HG03460 (cell line): ENCODE measurements around the gene PRKN.

Experiments
- ATAC-seq: cut with Tn5 transposase; IDR thresholded peaks from one replicate; pipeline ENCODE4 v1.9.1; 2021; ENCODE audit not compliant: unreplicated experiment

The PRKN gene

DNA sequence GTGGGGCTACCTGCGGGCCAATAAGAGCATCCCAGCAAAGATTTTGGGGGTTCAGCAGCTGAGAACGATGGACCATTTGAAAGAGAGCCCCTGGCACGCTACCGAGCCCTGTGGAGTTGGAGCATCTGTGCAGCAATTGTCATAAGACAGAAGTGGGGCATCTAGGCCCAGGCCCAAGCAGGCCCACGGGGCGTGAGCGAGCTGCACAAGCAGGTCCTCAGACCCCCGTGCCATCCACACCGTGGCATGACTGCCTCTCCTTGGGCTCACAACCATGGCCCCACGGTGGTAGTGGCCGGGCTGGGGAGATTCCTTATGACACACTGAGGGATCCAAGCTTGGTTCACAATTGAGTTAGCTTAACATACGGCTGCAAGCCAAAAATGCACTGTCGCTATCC is 1350.5 kb downstream of the PRKN start:
- ATAC-seq, result no peak

DNA sequence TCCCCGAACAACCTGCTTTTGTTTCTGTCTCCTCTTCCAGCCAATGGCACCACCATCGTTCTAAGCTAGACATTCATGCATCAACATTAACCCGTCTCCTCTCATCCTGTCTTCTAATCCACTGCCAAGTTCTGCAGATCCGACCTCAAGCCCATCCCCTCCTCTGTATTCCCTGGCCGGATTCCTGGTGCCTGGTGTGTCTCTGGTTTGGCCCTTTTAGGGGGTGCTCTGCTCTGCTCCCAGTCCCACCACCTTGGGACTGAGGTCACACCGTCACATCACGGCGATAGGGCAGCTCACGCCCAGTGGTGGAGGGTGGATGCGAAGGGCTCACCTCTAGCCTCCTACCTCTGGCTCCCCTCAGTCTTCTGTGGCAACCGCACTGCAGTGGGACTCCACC is 1351.2 kb downstream of the PRKN start:
- no peak for ATAC-seq

DNA sequence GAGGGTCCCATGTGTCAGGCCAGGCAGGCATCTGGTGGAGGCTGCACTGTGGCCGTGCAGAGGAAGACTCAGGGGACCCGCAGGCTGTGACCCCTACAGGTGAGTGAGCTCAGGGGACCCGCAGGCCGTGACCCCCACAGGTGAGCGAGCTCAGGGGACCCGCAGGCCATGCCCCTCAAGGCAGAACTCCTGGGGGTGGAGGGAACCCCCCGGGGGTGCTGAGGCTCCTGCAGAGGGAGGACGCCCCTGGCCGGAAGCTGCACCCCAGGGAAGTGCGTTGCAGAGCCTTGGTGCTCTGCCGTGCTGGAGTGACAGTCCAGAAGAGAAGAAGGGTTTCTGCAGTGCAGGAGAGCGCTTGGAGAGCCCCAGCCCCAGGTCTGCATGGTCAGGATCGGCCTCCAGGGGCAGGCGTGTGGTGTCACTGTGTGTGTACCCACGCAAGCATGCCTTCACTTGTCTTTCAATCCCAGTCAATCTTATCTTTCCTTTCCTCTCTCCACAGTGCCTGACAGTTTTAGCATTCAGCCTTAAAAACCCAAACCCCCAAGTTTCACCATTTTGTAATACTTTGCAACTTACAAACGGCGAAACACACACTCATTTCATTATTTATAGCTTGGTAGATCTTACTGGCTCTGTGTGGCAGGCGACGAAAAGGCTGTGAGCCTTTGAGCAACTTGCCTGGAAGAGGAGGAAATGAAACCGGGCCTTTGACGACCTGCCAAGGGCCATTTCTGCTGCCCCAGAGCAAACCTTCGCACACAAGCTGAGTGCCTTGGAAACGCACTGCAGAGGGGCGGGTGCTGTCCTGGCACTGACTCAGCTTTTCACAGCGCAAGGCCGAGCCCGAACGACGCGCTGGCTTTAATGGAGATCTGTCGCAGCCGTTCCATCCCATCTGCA is 1352.3 kb downstream of the PRKN start:
- no peak for ATAC-seq

DNA sequence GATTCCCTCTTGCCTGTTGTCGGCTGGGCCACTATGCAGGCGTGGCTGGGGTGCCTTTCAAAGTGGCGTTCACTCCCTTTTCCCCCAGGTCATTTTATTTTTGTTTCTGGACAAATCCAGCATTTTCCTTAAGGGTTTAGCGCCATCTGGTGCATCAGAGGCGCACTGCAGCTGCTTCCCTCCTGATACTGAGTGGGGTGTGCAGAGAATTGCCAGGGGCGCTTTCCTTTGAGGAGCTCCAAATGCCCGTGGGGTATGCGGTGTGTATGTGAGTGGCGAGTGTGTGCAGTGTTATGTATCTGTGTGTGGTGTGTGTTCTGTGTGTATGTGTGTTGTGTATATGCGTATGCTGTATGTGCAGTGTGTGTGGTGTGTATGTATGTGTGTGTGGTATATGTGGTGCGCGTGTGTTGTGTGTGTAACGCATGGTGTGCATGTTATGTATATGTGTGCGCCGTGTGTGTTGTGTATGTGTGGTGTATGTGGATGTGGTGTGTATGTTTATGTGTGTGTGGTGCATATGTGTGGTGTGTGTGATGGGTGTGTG is 1353.6 kb downstream of the PRKN start:
- ATAC-seq, result no peak

DNA sequence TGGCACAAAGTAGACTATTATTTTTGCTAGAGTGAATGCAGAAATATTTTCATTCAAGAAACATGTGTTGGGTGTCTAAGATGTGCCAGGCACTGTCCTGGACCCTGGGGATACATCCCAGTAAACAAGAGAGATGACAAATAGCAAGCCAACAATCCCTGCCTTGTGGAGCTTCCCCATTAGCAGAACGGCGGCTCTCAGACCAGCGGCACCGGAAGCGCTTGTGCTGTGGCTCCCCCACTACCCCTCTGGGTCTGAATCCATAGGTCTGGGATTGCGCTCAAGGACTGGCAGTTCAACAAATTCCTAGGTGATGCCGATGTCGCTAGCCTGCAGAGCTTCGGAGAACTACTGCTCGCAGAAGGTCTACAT is 1355.2 kb downstream of the PRKN start:
- no peak for ATAC-seq

DNA sequence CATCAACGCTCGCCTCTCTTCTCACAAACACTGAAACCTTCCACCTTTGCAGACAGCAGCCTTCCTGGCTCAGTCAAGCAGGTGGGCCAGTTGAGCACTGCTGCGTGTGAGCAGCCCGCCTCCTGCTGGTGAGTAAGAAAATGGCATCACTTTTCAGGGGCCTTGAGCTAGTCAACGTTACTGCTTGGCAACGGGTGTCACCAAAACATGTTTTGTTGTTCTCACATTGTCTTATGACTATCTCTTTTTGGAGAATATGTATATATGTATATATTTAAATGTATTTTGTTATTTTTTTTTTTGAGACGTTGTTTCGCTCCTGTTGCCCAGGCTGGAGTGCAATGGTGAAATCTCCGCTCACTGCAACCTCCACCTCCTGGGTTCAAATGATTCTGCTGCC is 1356.7 kb downstream of the PRKN start:
- ATAC-seq, result peak; percentile 89

DNA sequence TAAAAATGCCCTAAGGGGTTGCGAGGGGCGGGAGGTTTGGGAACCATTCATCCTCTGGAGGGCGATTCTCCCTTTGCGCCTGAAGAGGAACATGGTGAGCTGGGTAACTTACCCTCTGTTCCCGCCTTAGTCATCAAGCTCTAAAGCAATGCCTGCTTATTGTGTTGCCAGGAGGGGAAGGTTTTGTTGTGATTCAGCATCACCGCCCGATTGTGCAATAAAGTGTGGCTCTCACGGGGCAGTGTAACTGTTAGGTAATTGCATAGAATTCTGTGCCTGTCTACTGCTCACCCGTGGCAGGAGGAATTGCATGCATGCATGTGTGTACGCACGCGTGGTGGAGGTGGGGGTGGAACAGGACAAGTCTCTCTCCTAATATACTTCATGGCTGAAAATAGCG is 1358.2 kb downstream of the PRKN start:
- ATAC-seq, result no peak

DNA sequence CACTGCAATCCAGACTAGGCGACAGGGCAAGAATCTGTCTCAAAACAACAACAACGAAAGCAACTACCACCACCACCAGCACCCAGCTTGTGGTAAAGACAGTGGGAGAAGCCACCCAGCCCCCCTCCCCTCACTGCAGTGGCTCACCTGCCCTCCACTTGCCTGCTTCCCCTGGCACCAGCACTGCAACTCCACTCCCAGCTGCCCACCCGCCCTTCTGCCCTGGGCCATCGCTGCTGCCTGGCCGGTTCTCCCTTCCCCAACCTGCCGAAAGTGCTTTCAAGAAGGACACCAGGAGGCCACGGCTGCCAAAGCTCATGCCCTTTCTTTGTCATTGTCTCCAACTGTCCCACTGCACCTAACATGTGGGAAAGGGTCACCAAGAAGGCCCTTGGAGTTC is 1359.1 kb downstream of the PRKN start:
- ATAC-seq, result no peak

DNA sequence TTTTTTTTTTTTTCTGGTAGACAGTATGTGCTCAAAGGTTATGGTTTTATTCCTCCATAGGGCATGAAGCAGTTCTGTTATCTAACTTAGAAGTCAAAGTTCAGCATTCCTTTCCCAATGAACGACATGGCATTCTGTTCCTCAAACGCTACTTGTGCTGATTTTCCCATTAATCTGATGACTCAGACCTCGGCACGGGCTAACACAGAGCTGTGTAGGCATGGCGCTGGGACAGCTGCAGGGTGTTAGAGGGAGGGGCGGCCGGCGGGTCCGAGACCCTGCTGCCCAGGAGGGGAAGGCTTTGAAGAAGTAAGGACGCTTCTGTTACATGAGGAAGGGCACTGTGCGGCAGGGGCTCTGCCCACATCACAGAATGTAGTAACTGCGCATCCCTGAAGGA is 1360.1 kb downstream of the PRKN start:
- no peak for ATAC-seq

DNA sequence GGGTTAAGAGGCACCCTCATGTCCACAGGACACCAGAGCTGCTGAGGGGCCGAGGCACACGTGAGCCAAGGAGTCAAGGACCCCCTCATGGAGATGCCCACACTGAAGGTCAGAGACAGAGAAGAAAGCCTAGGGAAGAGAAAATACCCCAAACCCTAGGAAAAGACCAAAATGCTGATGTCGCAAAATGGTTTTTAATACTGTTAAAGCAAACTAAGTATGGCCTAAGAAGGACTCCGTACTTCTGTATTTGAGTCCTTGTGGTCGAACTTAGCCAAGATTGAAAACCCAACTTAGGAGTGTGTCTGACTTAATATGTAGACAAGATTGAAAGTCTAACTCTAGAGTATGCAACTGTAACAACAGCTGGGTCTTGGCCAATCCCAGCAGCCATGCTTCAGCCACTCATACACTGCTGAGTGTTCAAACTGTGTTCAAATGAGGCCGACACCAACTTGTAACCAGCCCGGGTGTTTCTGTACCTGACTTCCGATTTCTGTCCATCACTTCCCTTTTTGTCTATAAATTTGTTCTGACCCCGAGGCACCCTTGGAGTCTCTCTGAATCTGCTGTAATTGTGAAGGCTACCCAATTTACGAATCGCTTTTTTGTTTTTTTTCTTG is 1361.2 kb downstream of the PRKN start:
- no peak for ATAC-seq

DNA sequence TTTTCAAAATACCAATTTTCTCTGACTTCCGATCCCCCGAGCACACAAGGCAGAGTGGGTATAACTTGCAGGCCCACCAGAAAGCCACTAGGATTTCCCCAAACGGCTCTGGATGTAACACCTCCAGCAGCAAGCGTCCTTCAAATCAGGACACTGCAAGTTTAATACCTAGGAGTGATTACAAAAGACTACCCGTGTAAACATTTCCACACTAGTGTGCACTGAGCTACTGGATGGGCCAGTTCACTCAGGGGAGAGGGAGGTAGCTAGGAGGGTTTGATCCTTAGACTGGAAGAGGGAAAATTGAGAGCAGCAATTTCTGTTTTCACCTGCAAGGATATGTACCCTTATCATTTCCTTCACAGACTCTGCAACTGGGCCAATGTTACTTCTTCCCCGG is 1361.9 kb downstream of the PRKN start:
- ATAC-seq, result no peak

DNA sequence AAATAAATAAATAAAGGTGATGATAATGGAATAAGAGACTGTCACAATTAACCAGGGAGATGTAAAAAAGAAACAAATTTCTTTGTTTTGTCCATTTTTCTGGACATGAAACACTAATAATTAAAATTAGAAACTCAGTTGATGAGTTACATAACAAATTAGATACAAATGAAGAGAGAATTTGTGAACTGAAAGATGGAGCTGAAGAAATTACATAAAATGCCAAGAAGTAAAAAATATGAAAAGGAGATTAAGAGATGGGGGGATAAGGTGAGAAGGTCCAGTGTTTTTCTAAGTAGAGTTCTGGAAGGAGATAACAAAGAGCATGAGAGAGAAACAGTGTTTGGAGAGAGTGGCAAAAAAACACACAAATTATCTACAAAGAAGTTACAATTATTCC is 1364.3 kb downstream of the PRKN start:
- ATAC-seq, result no peak

DNA sequence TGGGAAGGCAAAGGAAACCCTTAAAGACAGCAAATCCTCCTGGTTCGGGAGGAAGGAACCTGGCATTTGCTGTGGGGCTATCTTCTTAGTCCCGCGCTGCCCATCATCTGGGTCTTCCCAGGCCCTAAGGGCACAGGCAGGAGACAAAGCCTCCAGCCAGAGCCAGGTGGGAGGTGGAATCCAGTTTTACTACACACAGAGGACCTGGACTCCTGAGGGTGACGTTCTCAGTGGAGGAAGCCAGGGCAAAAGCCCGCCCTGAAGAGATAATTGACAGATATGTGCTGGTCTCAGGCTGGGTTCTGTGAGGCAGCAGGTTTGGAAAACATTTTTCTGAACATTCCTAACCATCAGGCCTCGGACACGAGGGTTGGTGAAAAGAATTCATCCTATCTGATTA is 1365.3 kb downstream of the PRKN start:
- ATAC-seq, result no peak

DNA sequence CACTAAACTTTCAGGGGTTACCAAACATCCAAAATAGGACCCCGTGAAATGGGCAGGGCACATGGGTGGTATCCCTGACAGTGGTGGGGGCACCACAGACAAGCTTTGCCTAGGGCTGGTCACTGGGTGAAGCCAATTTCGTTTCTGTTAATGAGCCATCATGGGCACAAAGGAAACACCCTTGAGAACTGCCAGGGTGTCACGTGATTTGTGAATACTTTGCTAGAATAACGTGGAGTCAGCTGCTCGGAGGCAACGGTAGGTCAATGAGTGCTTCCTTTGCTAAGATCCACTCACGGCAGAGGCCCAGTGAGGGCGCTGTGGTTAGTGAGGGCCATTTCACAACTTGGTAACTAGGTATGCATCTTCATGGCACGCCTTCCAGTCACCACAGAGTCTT is 1366.0 kb downstream of the PRKN start:
- ATAC-seq, result no peak

DNA sequence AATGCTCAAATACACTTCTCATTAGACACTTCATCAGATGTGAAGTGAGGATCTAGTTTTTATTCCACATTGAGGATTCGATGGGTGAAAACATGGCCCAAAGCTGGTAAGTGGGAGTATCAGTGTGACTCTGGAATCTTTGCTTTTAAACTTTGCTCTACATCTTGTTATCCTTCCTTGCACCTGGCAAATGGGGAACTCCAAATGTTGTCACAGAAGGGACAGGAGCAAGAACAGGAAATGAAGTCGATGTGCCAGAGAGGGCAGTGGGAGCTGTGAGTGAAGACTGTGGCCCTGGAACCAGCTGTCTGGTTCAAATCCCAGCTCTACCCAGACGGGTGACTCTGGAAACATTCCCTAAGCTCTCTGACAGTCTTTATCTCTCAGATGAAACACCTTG is 1367.0 kb downstream of the PRKN start:
- ATAC-seq, result no peak

DNA sequence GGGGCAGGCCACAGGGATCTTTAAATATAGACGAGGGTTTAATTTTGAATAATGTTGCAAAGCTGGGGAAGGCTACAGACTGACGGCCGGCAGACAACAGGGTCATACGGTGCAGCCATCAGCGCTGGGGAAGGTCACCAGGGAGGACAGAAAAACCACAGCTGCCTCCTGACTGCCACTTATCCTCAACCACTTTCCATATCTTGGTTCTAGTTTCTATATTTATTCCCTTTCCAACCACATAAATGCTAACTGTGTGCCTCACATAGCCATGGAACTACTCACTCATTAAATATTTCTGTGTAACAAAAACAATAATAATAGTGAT is 1368.0 kb downstream of the PRKN start:
- ATAC-seq, result no peak

DNA sequence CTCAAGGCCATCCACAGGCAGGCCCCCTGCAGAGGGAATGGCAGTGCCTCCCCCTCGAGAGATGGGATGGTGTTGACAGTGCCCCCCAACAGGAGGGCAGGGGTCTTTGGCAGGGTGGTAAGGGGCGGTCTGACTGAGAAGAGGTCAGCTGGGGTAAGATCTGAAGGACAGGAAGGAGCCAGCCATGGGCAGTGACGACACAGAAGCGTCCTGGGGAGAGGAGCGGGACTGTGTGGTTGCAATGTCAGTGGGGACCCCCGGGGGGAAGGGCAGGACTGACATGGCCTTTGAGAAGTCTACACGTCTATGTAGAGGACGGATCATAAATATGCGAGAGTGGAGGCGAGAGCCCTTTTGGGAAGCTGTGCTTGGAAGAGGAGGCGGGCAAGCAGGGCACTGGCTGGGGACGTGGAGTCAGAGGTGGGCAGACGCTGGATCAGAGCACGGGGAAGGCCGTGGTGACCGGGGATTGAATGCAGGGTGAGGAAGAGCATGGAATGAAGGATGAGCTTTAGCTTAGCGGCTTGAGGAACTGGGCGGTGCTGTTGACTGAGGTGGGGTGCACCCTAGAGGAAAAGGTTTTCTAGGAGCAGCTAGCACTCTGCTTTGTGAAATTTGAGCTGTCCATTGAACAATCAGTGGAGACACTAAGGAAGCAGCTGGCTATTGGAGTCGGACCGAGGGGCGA is 1371.3 kb downstream of the PRKN start:
- ATAC-seq, result no peak

DNA sequence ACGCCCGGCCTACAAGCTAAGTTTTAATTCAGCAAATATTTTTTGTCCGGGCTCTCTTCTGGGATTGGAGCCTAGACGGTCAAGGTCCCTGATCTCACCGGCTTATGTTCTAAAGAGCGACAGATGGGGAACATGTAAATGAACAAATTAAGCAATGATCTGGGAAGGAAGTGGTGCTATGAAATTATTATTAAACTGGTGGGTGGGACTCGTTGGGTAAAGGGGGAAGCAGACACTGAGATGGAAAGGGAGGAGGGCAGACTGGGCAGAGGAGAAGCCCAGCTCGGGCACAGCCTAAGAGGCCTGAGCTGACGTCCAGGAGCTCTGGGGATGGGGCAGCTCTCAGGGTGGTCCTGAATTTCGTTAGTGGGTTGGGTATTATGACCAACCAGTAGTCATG is 1371.9 kb downstream of the PRKN start:
- ATAC-seq, result no peak

DNA sequence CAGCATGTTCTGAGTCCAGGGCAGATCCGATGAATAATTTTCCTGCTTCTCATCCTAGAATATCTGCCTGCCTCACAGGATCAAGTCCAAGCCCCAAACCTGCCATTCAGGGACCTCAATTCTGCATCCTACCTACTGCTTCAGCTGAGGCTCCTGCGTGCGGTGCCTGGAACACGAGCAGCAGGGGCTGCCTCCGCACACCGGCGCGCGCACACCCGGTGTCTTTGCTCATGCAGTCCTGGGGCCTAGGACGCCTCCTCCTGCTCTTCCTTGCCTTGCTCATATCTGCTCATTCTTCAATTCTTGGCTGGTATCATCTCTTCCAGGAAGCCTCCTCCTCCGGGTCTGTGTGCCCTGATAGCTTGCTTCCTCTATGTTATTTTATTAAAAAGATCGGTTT is 1372.6 kb downstream of the PRKN start:
- no peak for ATAC-seq

DNA sequence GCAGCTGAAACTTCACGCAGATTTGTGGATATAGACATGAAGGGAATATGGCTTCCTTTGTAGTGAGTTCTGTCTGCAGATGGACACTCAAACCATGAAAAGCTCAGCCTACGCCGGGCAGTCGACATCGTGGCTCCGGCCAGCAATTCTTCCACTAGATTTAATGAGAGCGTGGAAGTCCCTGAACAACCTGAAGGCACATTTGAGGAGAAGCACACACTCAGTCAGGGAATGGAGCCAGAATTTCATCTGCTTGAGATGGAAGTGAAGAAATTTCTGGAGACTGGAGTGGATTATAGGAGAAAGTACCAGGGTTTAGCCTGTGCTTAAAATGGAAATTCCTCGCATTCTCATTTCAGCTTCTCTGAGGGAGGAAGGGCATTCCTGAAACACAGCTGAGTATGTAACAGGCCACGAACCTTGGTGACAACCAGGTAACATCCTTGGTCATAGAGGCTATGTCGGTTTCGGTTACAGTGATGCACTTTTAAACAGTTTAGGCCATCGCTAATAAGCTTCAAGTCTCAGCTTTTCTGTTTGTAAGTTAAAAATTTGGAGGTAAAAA is 1373.2 kb downstream of the PRKN start:
- ATAC-seq, result no peak

DNA sequence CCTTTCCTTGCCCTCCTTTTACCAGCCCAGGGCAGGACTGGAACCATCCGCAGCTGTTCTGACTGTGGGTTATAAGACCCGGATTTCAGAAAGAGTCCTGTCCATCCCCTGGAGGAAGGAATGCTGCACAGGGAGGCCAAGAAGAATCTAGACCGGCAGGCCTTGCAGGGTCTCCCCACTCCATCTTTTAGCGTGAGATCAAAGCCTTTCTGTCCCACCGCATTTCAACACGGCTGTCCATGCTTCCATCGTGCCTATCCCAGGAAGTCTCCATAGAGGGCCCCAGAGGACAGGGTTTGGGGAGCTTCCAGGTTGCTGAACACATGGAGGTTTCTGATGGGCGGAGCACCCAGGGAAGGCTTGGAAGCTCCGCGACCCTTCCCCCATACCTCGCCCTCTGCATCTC is 1374.4 kb downstream of the PRKN start:
- ATAC-seq, result no peak

DNA sequence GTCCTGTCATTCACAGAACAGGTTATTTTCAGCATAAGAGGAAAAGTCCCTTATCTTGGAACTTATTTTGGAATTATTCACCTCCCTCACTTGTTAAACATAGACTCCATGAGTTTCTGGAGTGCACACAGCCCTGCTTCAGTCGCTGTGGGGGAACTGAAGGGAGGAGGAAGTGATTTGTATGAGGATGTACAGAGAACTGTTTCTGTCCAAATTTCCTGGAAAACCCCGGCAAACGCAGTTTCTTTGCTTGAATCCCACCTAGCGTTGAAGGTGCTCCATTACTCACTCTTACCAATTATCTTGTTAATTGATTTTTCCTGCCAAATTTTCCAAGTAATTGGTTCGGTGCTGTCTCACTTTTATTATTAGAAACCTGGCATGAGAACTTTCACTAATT is 1375.7 kb downstream of the PRKN start:
- no peak for ATAC-seq
